H9 (cell line): ENCODE measurements around the gene DPH6. TPM values are rescaled to one million over a fixed set of nuclear protein-coding genes. Genes with fewer than 3 reads are reported as not detected.

Experiments used
- DNase-seq: peaks from one replicate; pipeline ENCODE4 v3.0.0-alpha.2; 2017
- H2AFZ ChIP-seq: one replicate; pipeline ENCODE4 v1.6.1; 2013; ENCODE audit warnings: mild to moderate bottlenecking, low read length, control low read depth, moderate library complexity
- H2AK5ac ChIP-seq: 2 replicates; pipeline ENCODE4 v1.6.1; 2013; ENCODE audit warnings: low read length, control low read depth, mixed read lengths; ENCODE audit not compliant: insufficient read length
- H2BK120ac ChIP-seq: one replicate; pipeline ENCODE4 v1.6.1; 2013; ENCODE audit warnings: low read depth, mild to moderate bottlenecking, low read length, control low read depth, inconsistent platforms; ENCODE audit not compliant: poor library complexity, severe bottlenecking
- H2BK12ac ChIP-seq: 2 replicates; pipeline ENCODE4 v1.6.1; 2013; ENCODE audit warnings: low read length, control low read depth, mixed read lengths, low read depth; ENCODE audit not compliant: insufficient read length
- H2BK15ac ChIP-seq: 2 replicates; pipeline ENCODE4 v1.6.1; 2013; ENCODE audit warnings: low read depth, low read length, control low read depth
- H2BK20ac ChIP-seq: one replicate; pipeline ENCODE4 v1.6.1; 2013; ENCODE audit warnings: low read depth, mild to moderate bottlenecking, low read length, control low read depth, inconsistent platforms; ENCODE audit not compliant: poor library complexity, severe bottlenecking
- H2BK5ac ChIP-seq: 2 replicates; pipeline ENCODE4 v1.6.1; 2013; ENCODE audit warnings: low read length, control low read depth, mixed read lengths; ENCODE audit not compliant: insufficient read length
- H3K14ac ChIP-seq: 2 replicates; pipeline ENCODE4 v1.6.1; 2013; ENCODE audit warnings: low read length, control low read depth; ENCODE audit not compliant: insufficient read depth
- H3K18ac ChIP-seq: 2 replicates; pipeline ENCODE4 v1.6.1; 2013; ENCODE audit warnings: low read depth, mild to moderate bottlenecking, mixed read lengths, low read length, control low read depth; ENCODE audit not compliant: insufficient read length
- H3K23ac ChIP-seq: 2 replicates; pipeline ENCODE4 v1.6.1; 2013; ENCODE audit warnings: low read length, control low read depth, mixed read lengths, low read depth; ENCODE audit not compliant: insufficient read length
- H3K23me2 ChIP-seq: 2 replicates; pipeline ENCODE4 v1.6.1; 2013; ENCODE audit warnings: low read depth, mild to moderate bottlenecking, mixed read lengths, low read length, control low read depth; ENCODE audit not compliant: insufficient read length, poor library complexity, severe bottlenecking
- H3K27ac ChIP-seq: 2 replicates; pipeline ENCODE4 v1.5.1; 2013; ENCODE audit warnings: low read length, control low read depth, mixed read lengths, low read depth; ENCODE audit not compliant: insufficient read length
- H3K27me3 ChIP-seq: 2 replicates; pipeline ENCODE4 v1.6.1; 2013; ENCODE audit warnings: low read length, control low read depth, inconsistent platforms; ENCODE audit not compliant: insufficient read depth
- H3K4ac ChIP-seq: 2 replicates; pipeline ENCODE4 v1.6.1; 2013; ENCODE audit warnings: low read depth, mild to moderate bottlenecking, control low read depth, inconsistent platforms, low read length, moderate library complexity
- H3K4me1 ChIP-seq: 2 replicates; pipeline ENCODE4 v1.6.1; 2013; ENCODE audit warnings: low read length, control low read depth, inconsistent platforms; ENCODE audit not compliant: insufficient read depth
- H3K4me2 ChIP-seq: 2 replicates; pipeline ENCODE4 v1.6.1; 2013; ENCODE audit warnings: low read length, control low read depth, mixed read lengths; ENCODE audit not compliant: insufficient read length, insufficient read depth
- H3K56ac ChIP-seq: 2 replicates; pipeline ENCODE4 v1.6.1; 2013; ENCODE audit warnings: low read depth, mild to moderate bottlenecking, mixed read lengths, low read length, control low read depth; ENCODE audit not compliant: insufficient read length
- H3K79me1 ChIP-seq: 2 replicates; pipeline ENCODE4 v1.6.1; 2013; ENCODE audit warnings: low read depth, mild to moderate bottlenecking, moderate library complexity, low read length, control low read depth, inconsistent platforms; ENCODE audit not compliant: insufficient read depth, poor library complexity, severe bottlenecking
- H3K79me2 ChIP-seq: 2 replicates; pipeline ENCODE4 v1.6.1; 2013; ENCODE audit warnings: low read length, control low read depth, inconsistent platforms; ENCODE audit not compliant: insufficient read depth
- H3K9ac ChIP-seq: 2 replicates; pipeline ENCODE4 v1.6.1; 2013; ENCODE audit warnings: low read length, control low read depth, mixed read lengths; ENCODE audit not compliant: insufficient read length; ENCODE audit errors: extremely low read depth
- H3K9me3 ChIP-seq: one replicate; pipeline ENCODE4 v1.6.1; 2013; ENCODE audit warnings: low read depth, low read length, inconsistent platforms; ENCODE audit not compliant: control insufficient read depth
- H3T11ph ChIP-seq: one replicate; pipeline ENCODE4 v1.6.1; 2013; ENCODE audit warnings: mild to moderate bottlenecking, low read length, control low read depth, inconsistent platforms
- H4K20me1 ChIP-seq: one replicate; pipeline ENCODE4 v1.6.1; 2013; ENCODE audit not compliant: control insufficient read depth, insufficient read length, insufficient read depth
- H4K5ac ChIP-seq: 2 replicates; pipeline ENCODE4 v1.6.1; 2013; ENCODE audit warnings: low read depth, mild to moderate bottlenecking, mixed read lengths, low read length, control low read depth; ENCODE audit not compliant: insufficient read length
- H4K8ac ChIP-seq: replicated peaks from 2 replicates; pipeline ENCODE4 v1.6.1; 2013; ENCODE audit warnings: low read length, control low read depth, mixed read lengths, low read depth; ENCODE audit not compliant: insufficient read length
- H4K91ac ChIP-seq: 2 replicates; pipeline ENCODE4 v1.6.1; 2013; ENCODE audit warnings: low read depth, mild to moderate bottlenecking, moderate library complexity, mixed read lengths, low read length, control low read depth; ENCODE audit not compliant: insufficient read length
- H3K27ac Mint-ChIP-seq, 3 experiments: 2 replicates in 2 of 3; 3 replicates in 1 of 3; pipeline ENCODE4 v1.8.0; 2020 to 2021; ENCODE audit warnings: mixed read lengths in 3 of 3, mild to moderate bottlenecking in 1 of 3, moderate library complexity in 1 of 3
- H3K27me3 Mint-ChIP-seq: 2 replicates; pipeline ENCODE4 v1.8.0; 2021; ENCODE audit warnings: low read depth, mild to moderate bottlenecking, moderate library complexity, mixed read lengths
- H3K36me3 Mint-ChIP-seq, 3 experiments: 2 replicates in 2 of 3; 3 replicates in 1 of 3; pipeline ENCODE4 v1.8.0; 2020 to 2021; ENCODE audit warnings: low read depth in 3 of 3, mixed read lengths in 3 of 3; ENCODE audit not compliant: insufficient read depth in 1 of 3
- H3K4me1 Mint-ChIP-seq, 2 experiments: 2 replicates each; pipeline ENCODE4 v1.8.0; 2020; ENCODE audit warnings: mixed read lengths in 2 of 2
- H3K4me3 Mint-ChIP-seq, 2 experiments: 2 replicates in 1 of 2; 3 replicates in 1 of 2; pipeline ENCODE4 v1.8.0; 2020 to 2021; ENCODE audit warnings: mild to moderate bottlenecking in 2 of 2, mixed read lengths in 2 of 2, moderate library complexity in 1 of 2
- H3K9me3 Mint-ChIP-seq, 2 experiments: 2 replicates in 1 of 2; 3 replicates in 1 of 2; pipeline ENCODE4 v1.8.0; 2020; ENCODE audit warnings: mild to moderate bottlenecking in 2 of 2, mixed read lengths in 2 of 2, moderate library complexity in 1 of 2
- CTCF ChIP-seq: fragments of 200-600 bp; sonication (generic); conservative IDR thresholded peaks from 3 replicates; pipeline ENCODE4 v1.8.0; 2021; ENCODE audit warnings: antibody characterized with exemption, mild to moderate bottlenecking
- WGBS: extraction: QIAGEN DNeasy Blood & Tissue Kit; methylation state at CpG from one replicate; pipeline ENCODE4 v1.1.7; 2013; ENCODE audit warnings: missing lambda C conversion rate, low lambda C conversion rate, mixed read lengths; ENCODE audit not compliant: insufficient read length; ENCODE audit errors: extremely low coverage; 5-methylcytosine and 5-hydroxymethylcytosine counted together
- total RNA-seq: library from RNA; stranded (reverse); gene quantifications from 2 replicates; pipeline ENCODE4 v1.2.1, GENCODE V29; 2021

DPH6 gene
- total RNA-seq, 1 experiment from 2014 or later: 42.0 TPM

GRCh38 chr15:35484231-35484945 lies 61.6 kb downstream of the DPH6 start:
- no peaks in the 10 kb centered on the region for H4K20me1 ChIP-seq
- H2BK20ac ChIP-seq: no peak overlapping the region
- no peak for TF ChIP-seq CTCF
- H3K9ac ChIP-seq: no peak overlapping the region
- H3K79me1 ChIP-seq: no peaks in the 10 kb centered on the region
- H3K4ac ChIP-seq: no peak overlapping the region
- peaks cover 9% of the 10 kb centered on the region in 2 experiments for H3K4me1 Mint-ChIP-seq
- no peak overlapping the region for H2BK15ac ChIP-seq
- H4K8ac ChIP-seq: no peak overlapping the region
- no peak overlapping the region for H4K91ac ChIP-seq
- no peak overlapping the region for H2AFZ ChIP-seq
- H2AK5ac ChIP-seq: no peak overlapping the region
- no peak for DNase-seq
- H4K5ac ChIP-seq: no peak overlapping the region
- no peak overlapping the region for H3K18ac ChIP-seq
- no peaks in the 10 kb centered on the region for H3K27me3 ChIP-seq
- H2BK120ac ChIP-seq: no peak overlapping the region
- H3K4me1 ChIP-seq: no peaks in the 10 kb centered on the region
- H3K27ac Mint-ChIP-seq: no peak overlapping the region
- no peaks in the 10 kb centered on the region for H3K79me2 ChIP-seq
- no peak overlapping the region for H3K56ac ChIP-seq
- H2BK12ac ChIP-seq: no peak overlapping the region
- no peak overlapping the region for H3K14ac ChIP-seq
- H3K27ac ChIP-seq: no peak overlapping the region
- peaks cover 33 to 39% of the 10 kb centered on the region in 2 experiments for H3K9me3 Mint-ChIP-seq
- no peak overlapping the region for H3K4me3 Mint-ChIP-seq
- peaks cover 8% of the 10 kb centered on the region for H3K9me3 ChIP-seq
- no CpG with 5 or more reads among the region's 5 CpGs for WGBS
- H3T11ph ChIP-seq: no peak overlapping the region
- H3K36me3 Mint-ChIP-seq: peaks cover 43 to 52% (median 46%) of the 10 kb centered on the region in 3 experiments
- no peaks in the 10 kb centered on the region for H3K27me3 Mint-ChIP-seq
- no peaks in the 10 kb centered on the region for H3K23me2 ChIP-seq
- no peak overlapping the region for H2BK5ac ChIP-seq
- no peak overlapping the region for H3K4me2 ChIP-seq
- H3K23ac ChIP-seq: no peak overlapping the region
